Fibroblast of pulmonary artery (primary cell): ENCODE data around the gene RNF215.
"Not testable (repeated sequence)": the region's sequence is repeated elsewhere in the genome, so short reads cannot be mapped to it uniquely, and the experiment has no call there.

ENCODE experiments used
- DNase-seq: peaks from one replicate; pipeline ENCODE4 v3.0.0-alpha.2; 2010; ENCODE audit warnings: low read depth
- H3K4me3 ChIP-seq: replicated peaks from 2 replicates; pipeline ENCODE4 v1.5.1; 2011; ENCODE audit warnings: low read depth, mild to moderate bottlenecking, control low read depth, low read length, moderate library complexity
- CTCF ChIP-seq: IDR thresholded peaks from 2 replicates; pipeline ENCODE4 v1.5.1; 2011; ENCODE audit warnings: mild to moderate bottlenecking, control low read depth, low read length, inconsistent platforms; ENCODE audit errors: missing control alignments

Gene RNF215

GRCh38 chr22:30411780-30412179 lies 24.6 kb upstream of the RNF215 start:
- no peak overlapping the region for H3K4me3 ChIP-seq
- DNase-seq: no peak
- TF ChIP-seq CTCF: no peak

GRCh38 chr22:30408388-30409102 lies 21.3 kb upstream of the RNF215 start:
- DNase-seq: peak; percentile 33
- TF ChIP-seq CTCF: no peak
- H3K4me3 ChIP-seq: no peak overlapping the region

- no peak overlapping the region for H3K4me3 ChIP-seq
- TF ChIP-seq CTCF: no peak
- no peak for DNase-seq
These were observed 19.2 kb upstream of the RNF215 start for GRCh38 chr22:30406400-30406799.

GRCh38 chr22:30405731-30406130 lies 18.5 kb upstream of the RNF215 start:
- DNase-seq: no peak
- no peak overlapping the region for H3K4me3 ChIP-seq
- TF ChIP-seq CTCF: no peak

- TF ChIP-seq CTCF: no peak
- DNase-seq: no peak
- H3K4me3 ChIP-seq: no peak overlapping the region
These were observed 17.1 kb upstream of the RNF215 start for GRCh38 chr22:30404307-30404706.

GRCh38 chr22:30402766-30403104 lies 15.5 kb upstream of the RNF215 start:
- not testable (repeated sequence) for H3K4me3 ChIP-seq, DNase-seq

- peak overlapping the region; percentile 3 for H3K4me3 ChIP-seq
- no peak for TF ChIP-seq CTCF
- DNase-seq: peak; percentile 36
These were observed 15.0 kb upstream of the RNF215 start for GRCh38 chr22:30402028-30402765.

- DNase-seq, H3K4me3 ChIP-seq: not testable (repeated sequence)
These were observed 13.8 kb upstream of the RNF215 start for GRCh38 chr22:30401024-30401423.
